Activated B cell treated with CpG ODN at 0.5 μM for 24 hours (primary cell): Measurements from ENCODE around the gene ADSS1. TPM values are rescaled to one million over a fixed set of nuclear protein-coding genes. Genes with fewer than 3 reads are reported as not detected.
"Not testable (repeated sequence)": the region's sequence is repeated elsewhere in the genome, so short reads cannot be mapped to it uniquely, and the experiment has no call there.

Source experiments
- ATAC-seq: fragments of 200-7000 bp; cut with Tn5 transposase; one replicate; pipeline ENCODE4 v1.10.0; 2021; ENCODE audit warnings: low read depth, mild to moderate bottlenecking, moderate library complexity
- CTCF ChIA-PET: fragments of 350-600 bp; sonication (Branson Sonifier 250); formaldehyde crosslinking; loops from one replicate; lab custom pipeline; 2021; ENCODE audit warnings: antibody characterized with exemption; lab: Charles Lee
- POLR2A ChIA-PET: fragments of 350-600 bp; sonication (Branson Sonifier 250); formaldehyde crosslinking; loops from one replicate; lab custom pipeline; 2021; ENCODE audit warnings: antibody characterized with exemption; lab: Charles Lee
- DNase-seq: peaks from one replicate; pipeline ENCODE4 v3.0.0; 2022
- H3K27ac Mint-ChIP-seq: one replicate; pipeline ENCODE4 v1.8.0; 2020; ENCODE audit warnings: mixed read lengths
- H3K27me3 Mint-ChIP-seq: one replicate; pipeline ENCODE4 v1.8.0; 2021; ENCODE audit warnings: mixed read lengths
- H3K36me3 Mint-ChIP-seq: one replicate; pipeline ENCODE4 v1.8.0; 2021; ENCODE audit warnings: low read depth, mixed read lengths
- H3K4me1 Mint-ChIP-seq: one replicate; pipeline ENCODE4 v1.8.0; 2021; ENCODE audit warnings: mixed read lengths
- H3K4me3 Mint-ChIP-seq: one replicate; pipeline ENCODE4 v1.8.0; 2020; ENCODE audit warnings: mild to moderate bottlenecking, mixed read lengths
- H3K9me3 Mint-ChIP-seq: one replicate; pipeline ENCODE4 v1.8.0; 2020; ENCODE audit warnings: mixed read lengths
- intact Hi-C: fragments of 100-400 bp; cut with micrococcal nuclease; formaldehyde crosslinking; loops from one replicate; pipeline ENCODE4 v1.15.1; 2024
- total RNA-seq: library from RNA; stranded (reverse); gene quantifications from 2 replicates; pipeline ENCODE4 v1.2.3, GENCODE V29; 2022
- TF ChIP-seq, protein P1 (sequence below): fragments of 200-600 bp; IDR thresholded peaks from one replicate; pipeline ENCODE4 v1.8.0; 2022; ENCODE audit warnings: antibody characterized with exemption, mild to moderate bottlenecking

ADSS1 gene
- total RNA-seq, 1 donor from 2014 or later, result 0.18 TPM

GRCh38 chr14:104725772-104726548, 1.9 kb downstream of the ADSS1 start:
- H3K27ac Mint-ChIP-seq, result no peak overlapping the region
- POLR2A ChIA-PET, result interaction anchor here (1.3 kb wide), 1 partner anchor 68 kb away, joined by 4 read pairs; no protein-coding TSS in a partner anchor

DNA sequence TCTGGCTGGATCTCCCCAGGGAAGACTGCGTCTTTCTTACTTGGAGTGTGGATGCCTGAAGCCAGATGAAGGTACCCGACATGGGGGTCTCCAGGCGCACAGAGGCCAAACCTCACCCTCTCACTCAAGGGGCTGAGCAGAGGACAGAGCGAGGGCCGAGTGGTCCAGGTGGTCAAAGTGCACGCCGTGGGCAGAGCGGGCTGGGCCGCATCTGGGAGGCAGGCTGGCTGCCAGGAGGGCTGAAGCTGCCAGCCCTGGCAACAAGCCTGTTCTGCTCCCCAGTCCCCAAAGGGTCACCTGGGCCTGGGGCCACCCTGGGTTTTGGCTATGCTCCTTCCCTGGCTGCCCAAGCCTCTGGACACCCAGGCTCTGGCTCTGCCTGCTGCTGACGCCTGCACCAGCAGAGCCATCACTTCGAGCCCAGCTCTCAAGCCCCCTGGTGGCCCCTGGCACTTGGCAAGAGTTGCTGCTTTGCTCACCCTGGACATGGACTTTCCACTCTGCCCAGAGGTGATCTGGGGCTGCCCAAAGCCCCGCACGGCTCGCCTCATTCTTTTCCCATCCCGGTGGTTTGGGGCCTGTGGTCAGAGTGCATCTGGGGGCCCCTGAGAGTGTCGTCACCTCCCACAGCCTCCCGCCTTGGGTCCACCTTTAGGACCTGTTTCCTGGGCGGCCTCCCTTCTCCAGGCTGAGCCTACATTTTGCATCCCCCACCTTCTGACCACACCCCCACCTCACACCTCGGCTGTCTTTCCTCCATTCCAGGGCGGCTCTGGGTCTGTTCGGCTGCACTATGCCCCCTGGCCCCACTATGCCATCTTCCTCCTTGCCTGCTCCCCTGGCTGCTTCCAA, 2.8 kb downstream of the ADSS1 start:
- intact Hi-C loops, result no loop called here
- ATAC-seq (no peak), DNase-seq (no peak)
- no peaks in the 10 kb centered on the region for H3K36me3 Mint-ChIP-seq
- ChIA-PET CTCF (no interaction called here), POLR2A (interaction anchor here (1.3 kb wide), 1 partner anchor 69 kb away, joined by 4 read pairs; no protein-coding TSS in a partner anchor)
- no peaks in the 10 kb centered on the region for H3K9me3 Mint-ChIP-seq
- no peak overlapping the region for H3K4me3 Mint-ChIP-seq
- peaks cover 5% of the 10 kb centered on the region for H3K27me3 Mint-ChIP-seq
- TF ChIP-seq, protein P1, sequence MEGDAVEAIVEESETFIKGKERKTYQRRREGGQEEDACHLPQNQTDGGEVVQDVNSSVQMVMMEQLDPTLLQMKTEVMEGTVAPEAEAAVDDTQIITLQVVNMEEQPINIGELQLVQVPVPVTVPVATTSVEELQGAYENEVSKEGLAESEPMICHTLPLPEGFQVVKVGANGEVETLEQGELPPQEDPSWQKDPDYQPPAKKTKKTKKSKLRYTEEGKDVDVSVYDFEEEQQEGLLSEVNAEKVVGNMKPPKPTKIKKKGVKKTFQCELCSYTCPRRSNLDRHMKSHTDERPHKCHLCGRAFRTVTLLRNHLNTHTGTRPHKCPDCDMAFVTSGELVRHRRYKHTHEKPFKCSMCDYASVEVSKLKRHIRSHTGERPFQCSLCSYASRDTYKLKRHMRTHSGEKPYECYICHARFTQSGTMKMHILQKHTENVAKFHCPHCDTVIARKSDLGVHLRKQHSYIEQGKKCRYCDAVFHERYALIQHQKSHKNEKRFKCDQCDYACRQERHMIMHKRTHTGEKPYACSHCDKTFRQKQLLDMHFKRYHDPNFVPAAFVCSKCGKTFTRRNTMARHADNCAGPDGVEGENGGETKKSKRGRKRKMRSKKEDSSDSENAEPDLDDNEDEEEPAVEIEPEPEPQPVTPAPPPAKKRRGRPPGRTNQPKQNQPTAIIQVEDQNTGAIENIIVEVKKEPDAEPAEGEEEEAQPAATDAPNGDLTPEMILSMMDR, result no peak
- no peaks in the 10 kb centered on the region for H3K4me1 Mint-ChIP-seq
- no peak overlapping the region for H3K27ac Mint-ChIP-seq

More at GRCh38 chr14:104725772-104726548, 1.9 kb downstream of the ADSS1 start:
- no peak for ATAC-seq
- DNase-seq, result no peak
- H3K4me1 Mint-ChIP-seq, result no peaks in the 10 kb centered on the region
- intact Hi-C loops, result no loop called here
- H3K27me3 Mint-ChIP-seq, result peaks cover 5% of the 10 kb centered on the region
- CTCF ChIA-PET, result no interaction called here
- no peaks in the 10 kb centered on the region for H3K36me3 Mint-ChIP-seq
- H3K4me3 Mint-ChIP-seq, result no peak overlapping the region
- TF ChIP-seq, protein P1, result no peak
- no peaks in the 10 kb centered on the region for H3K9me3 Mint-ChIP-seq

DNA sequence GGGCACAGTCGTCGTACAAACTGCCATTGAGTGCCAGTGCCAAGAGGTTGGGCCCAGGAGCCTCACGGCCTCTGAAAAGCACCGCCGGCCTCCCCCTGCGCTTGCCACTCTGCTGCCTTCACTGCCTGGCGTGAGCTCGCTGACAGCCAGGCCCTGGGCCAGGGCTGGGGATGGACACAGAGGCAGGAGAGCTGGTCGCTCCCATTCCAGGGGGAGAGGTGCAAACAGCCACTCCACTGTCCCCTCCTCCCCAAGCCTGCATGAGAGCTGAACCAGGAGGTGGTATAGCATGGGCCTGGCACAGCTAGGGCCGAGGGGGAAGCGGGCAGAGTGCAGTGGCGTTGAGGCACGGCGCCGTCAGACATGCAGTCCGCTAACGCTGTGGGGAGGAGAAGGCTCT, 4.6 kb downstream of the ADSS1 start:
- Mint-ChIP-seq H3K36me3 (no peaks in the 10 kb centered on the region), H3K4me3 (no peak overlapping the region), H3K27ac (no peak overlapping the region), H3K9me3 (no peaks in the 10 kb centered on the region), H3K27me3 (peaks cover 5% of the 10 kb centered on the region), H3K4me1 (no peaks in the 10 kb centered on the region)
- POLR2A ChIA-PET, result interaction anchor here (1.2 kb wide), 1 partner anchor 24 kb away, joined by 3 read pairs; the partner anchor contains the start of gene SIVA1
- TF ChIP-seq, protein P1, result no peak
- DNase-seq, result no peak
- intact Hi-C loops, result no loop called here
- ATAC-seq, result no peak
- CTCF ChIA-PET, result no interaction called here

GRCh38 chr14:104729176-104729834, 5.3 kb downstream of the ADSS1 start:
- H3K27ac Mint-ChIP-seq, H3K4me1 Mint-ChIP-seq, H3K27me3 Mint-ChIP-seq, DNase-seq, H3K9me3 Mint-ChIP-seq, H3K36me3 Mint-ChIP-seq, CTCF ChIA-PET, H3K4me3 Mint-ChIP-seq, intact Hi-C loops, ATAC-seq, POLR2A ChIA-PET: not testable (repeated sequence)

DNA sequence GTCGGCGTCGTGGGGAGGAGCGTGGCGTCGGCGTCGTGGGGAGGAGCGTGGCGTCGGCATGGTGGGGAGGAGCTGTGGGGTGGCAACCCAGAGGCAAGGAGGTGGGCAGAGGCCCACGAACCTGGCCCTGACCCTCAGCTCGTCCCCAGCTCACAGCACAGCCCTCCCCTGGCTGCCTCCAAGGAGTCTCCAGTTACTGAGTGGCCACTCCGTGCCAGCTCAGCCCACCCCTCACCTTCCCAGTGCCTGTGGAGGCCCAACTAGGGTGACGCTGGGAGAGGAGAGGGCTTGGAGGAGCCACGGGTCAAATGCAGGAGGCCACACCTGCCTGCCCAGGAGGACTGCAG, 5.8 kb downstream of the ADSS1 start:
- ChIA-PET CTCF (no interaction called here), POLR2A (no interaction called here)
- no peak for ATAC-seq
- H3K27me3 Mint-ChIP-seq, result peaks cover 5% of the 10 kb centered on the region
- intact Hi-C loops, result no loop called here
- H3K4me1 Mint-ChIP-seq, result no peaks in the 10 kb centered on the region
- no peaks in the 10 kb centered on the region for H3K9me3 Mint-ChIP-seq
- no peaks in the 10 kb centered on the region for H3K36me3 Mint-ChIP-seq
- no peak overlapping the region for H3K27ac Mint-ChIP-seq
- no peak for DNase-seq
- no peak overlapping the region for H3K4me3 Mint-ChIP-seq
- TF ChIP-seq, protein P1, result no peak
